SU-DHL-6 (cell line): ENCODE measurements around the gene ATP13A2.

Source experiments
- H2AFZ ChIP-seq: fragments of 200-600 bp; sonication (generic); 2 replicates; pipeline ENCODE4 v1.6.1; 2014; ENCODE audit warnings: low read depth, mild to moderate bottlenecking, moderate library complexity, mixed read lengths, antibody characterized with exemption, low read length; ENCODE audit not compliant: severe bottlenecking
- H3F3A ChIP-seq: fragments of 200-600 bp; shearing (Covaris generic); 2 replicates; pipeline ENCODE4 v1.6.0; 2016; ENCODE audit warnings: antibody characterized with exemption, mild to moderate bottlenecking; ENCODE audit not compliant: insufficient read depth
- H3K27ac ChIP-seq: fragments of 200-600 bp; sonication (generic); 2 replicates; pipeline ENCODE4 v1.5.1; 2016; ENCODE audit warnings: low read depth, mild to moderate bottlenecking, low read length, moderate library complexity, mixed read lengths
- H3K27me3 ChIP-seq: fragments of 200-600 bp; sonication (generic), shearing (Covaris generic); 2 replicates; pipeline ENCODE4 v1.6.0; 2014; ENCODE audit warnings: mild to moderate bottlenecking, low read length
- H3K36me3 ChIP-seq: fragments of 200-600 bp; sonication (generic); 2 replicates; pipeline ENCODE4 v1.6.1; 2014; ENCODE audit warnings: mild to moderate bottlenecking, low read length, mixed read lengths
- H3K4me2 ChIP-seq: fragments of 300-600, 200-600 bp; shearing (Covaris generic), sonication (generic); 2 replicates; pipeline ENCODE4 v1.6.0; 2014; ENCODE audit warnings: low read length, low read depth, mild to moderate bottlenecking; ENCODE audit not compliant: poor library complexity, severe bottlenecking
- H3K4me3 ChIP-seq: fragments of 200-600 bp; sonication (generic); 2 replicates; pipeline ENCODE4 v1.5.1; 2014; ENCODE audit warnings: antibody characterized with exemption, low read length, mild to moderate bottlenecking, mixed read lengths; ENCODE audit not compliant: insufficient read depth, poor library complexity, severe bottlenecking
- H3K79me2 ChIP-seq: fragments of 200-600 bp; sonication (generic); 2 replicates; pipeline ENCODE4 v1.6.1; 2014; ENCODE audit warnings: mild to moderate bottlenecking, low read length, moderate library complexity; ENCODE audit not compliant: insufficient read depth
- H3K9ac ChIP-seq: fragments of 200-600 bp; sonication (generic); 2 replicates; pipeline ENCODE4 v1.7.0; 2014; ENCODE audit warnings: mild to moderate bottlenecking, low read length
- H3K9me2 ChIP-seq: fragments of 200-600 bp; sonication (generic); replicated peaks from 2 replicates; pipeline ENCODE4 v1.6.1; 2014; ENCODE audit warnings: low read length; ENCODE audit not compliant: insufficient read depth
- H3K9me3 ChIP-seq: fragments of 200-600 bp; sonication (generic); 2 replicates; pipeline ENCODE4 v1.6.1; 2014; ENCODE audit warnings: low read length, mixed read lengths; ENCODE audit not compliant: insufficient read depth
- H4K20me1 ChIP-seq: fragments of 200-600 bp; sonication (generic); 2 replicates; pipeline ENCODE4 v1.6.1; 2014; ENCODE audit warnings: low read depth, mild to moderate bottlenecking, antibody characterized with exemption, low read length, moderate library complexity, mixed read lengths
- EZH2phosphoT487 ChIP-seq: fragments of 200-600 bp; sonication (generic), shearing (Covaris generic); conservative IDR thresholded peaks from 2 replicates; pipeline ENCODE4 v1.6.1; 2018; ENCODE audit warnings: mild to moderate bottlenecking, antibody characterized with exemption, low read length, moderate library complexity, mixed read lengths
- TF ChIP-seq, protein P1 (sequence below): fragments of 200-600 bp; sonication (generic); IDR thresholded peaks from one replicate; pipeline ENCODE4 v1.5.1; 2017; ENCODE audit warnings: antibody characterized with exemption, mild to moderate bottlenecking, low read length, moderate library complexity; ENCODE audit not compliant: insufficient read depth, poor library complexity, severe bottlenecking

ATP13A2 gene

DNA sequence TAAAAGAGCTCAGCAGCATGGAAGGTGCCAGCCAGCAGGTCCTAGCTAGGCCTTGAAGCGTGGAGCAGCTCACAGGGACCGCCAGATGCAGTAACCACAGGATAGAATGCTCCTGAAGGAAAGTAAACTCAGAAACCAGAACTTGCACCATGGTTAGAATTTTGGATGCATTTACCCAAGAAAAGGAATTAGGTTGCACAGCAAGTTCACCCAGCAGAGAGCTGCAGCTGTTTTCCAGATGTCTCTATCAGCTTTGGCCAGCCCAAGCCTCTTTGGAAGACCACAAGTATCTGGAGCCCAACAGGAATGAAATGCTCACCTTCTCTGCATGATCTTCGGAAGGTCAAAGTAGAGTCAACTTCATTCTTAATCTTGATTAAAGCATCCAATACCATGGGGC is 21.0 kb upstream of the ATP13A2 start:
- no peak overlapping the region for H3K4me2 ChIP-seq
- H3K27ac ChIP-seq = no peak overlapping the region
- H3K9ac ChIP-seq = no peak overlapping the region
- no peaks in the 10 kb centered on the region for H3K36me3 ChIP-seq
- no peaks in the 10 kb centered on the region for H3K9me2 ChIP-seq
- no peaks in the 10 kb centered on the region for H3K27me3 ChIP-seq
- no peak overlapping the region for H2AFZ ChIP-seq
- no peaks in the 10 kb centered on the region; the same call in 1 of the 2 replicates for H4K20me1 ChIP-seq
- H3F3A ChIP-seq = 0 out of 2 replicates have a peak, but pooled peaks cover 3% of the 10 kb centered on the region
- TF ChIP-seq, protein P1, sequence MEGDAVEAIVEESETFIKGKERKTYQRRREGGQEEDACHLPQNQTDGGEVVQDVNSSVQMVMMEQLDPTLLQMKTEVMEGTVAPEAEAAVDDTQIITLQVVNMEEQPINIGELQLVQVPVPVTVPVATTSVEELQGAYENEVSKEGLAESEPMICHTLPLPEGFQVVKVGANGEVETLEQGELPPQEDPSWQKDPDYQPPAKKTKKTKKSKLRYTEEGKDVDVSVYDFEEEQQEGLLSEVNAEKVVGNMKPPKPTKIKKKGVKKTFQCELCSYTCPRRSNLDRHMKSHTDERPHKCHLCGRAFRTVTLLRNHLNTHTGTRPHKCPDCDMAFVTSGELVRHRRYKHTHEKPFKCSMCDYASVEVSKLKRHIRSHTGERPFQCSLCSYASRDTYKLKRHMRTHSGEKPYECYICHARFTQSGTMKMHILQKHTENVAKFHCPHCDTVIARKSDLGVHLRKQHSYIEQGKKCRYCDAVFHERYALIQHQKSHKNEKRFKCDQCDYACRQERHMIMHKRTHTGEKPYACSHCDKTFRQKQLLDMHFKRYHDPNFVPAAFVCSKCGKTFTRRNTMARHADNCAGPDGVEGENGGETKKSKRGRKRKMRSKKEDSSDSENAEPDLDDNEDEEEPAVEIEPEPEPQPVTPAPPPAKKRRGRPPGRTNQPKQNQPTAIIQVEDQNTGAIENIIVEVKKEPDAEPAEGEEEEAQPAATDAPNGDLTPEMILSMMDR = no peak
- no peak for TF ChIP-seq EZH2phosphoT487
- H3K79me2 ChIP-seq = 0 out of 2 replicates have a peak, but pooled peaks cover 12% of the 10 kb centered on the region
- H3K4me3 ChIP-seq = no peak overlapping the region
- H3K9me3 ChIP-seq = no peaks in the 10 kb centered on the region

DNA sequence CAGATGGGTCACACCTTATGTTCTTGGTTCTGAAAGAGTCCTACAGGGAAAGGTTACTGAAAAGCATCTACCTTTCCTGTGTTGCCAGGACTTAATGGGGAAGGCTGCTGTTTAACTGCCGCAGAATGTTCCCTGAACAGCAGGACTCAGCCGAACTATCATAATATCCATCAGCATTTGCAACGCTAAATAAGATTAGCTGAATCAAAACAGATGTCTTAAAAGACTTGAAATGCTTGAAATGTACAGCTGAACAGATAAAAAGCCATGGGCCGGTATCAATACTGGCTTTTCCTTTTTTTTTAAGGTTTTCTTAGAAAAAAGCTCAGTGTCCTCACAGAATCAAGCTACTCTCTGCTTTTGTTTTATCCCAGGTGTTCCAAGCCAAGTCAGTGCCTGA is 19.7 kb upstream of the ATP13A2 start:
- Histone ChIP-seq H3K4me2 (no peak overlapping the region), H3F3A (0 out of 2 replicates have a peak, but pooled peaks cover 3% of the 10 kb centered on the region), H3K9me2 (no peaks in the 10 kb centered on the region), H3K9ac (no peak overlapping the region), H3K27me3 (no peaks in the 10 kb centered on the region), H3K27ac (no peak overlapping the region), H2AFZ (no peak overlapping the region), H3K36me3 (no peaks in the 10 kb centered on the region), H3K9me3 (no peaks in the 10 kb centered on the region), H3K79me2 (0 out of 2 replicates have a peak, but pooled peaks cover 12% of the 10 kb centered on the region), H3K4me3 (no peak overlapping the region), H4K20me1 (no peaks in the 10 kb centered on the region; the same call in 1 of the 2 replicates)
- TF ChIP-seq EZH2phosphoT487 = no peak
- TF ChIP-seq, protein P1 = no peak

DNA sequence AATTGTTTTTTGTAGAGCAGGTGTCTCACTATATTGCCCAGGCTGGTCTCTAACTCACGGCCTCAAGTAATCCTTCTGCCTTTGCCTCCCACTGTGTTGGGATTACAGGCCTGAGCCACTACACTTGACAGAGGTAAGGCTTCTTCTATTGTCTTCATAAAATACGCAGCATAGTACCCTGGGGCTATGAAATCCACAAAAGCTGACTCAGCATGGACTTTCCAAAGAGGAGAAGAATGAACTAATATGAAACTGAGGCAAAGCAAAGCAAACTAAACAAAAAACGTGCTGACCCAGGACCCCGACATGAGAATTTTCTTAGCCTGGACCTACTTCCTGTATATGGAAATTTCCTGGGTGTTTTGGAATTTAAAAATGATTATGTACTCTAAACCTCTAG is 18.5 kb upstream of the ATP13A2 start:
- Histone ChIP-seq H3K79me2 (0 out of 2 replicates have a peak, but pooled peaks cover 7% of the 10 kb centered on the region), H3K4me2 (no peak overlapping the region), H3K36me3 (no peaks in the 10 kb centered on the region; the same call in 1 of the 2 replicates), H3F3A (0 out of 2 replicates have a peak, but pooled peaks cover 2% of the 10 kb centered on the region), H3K4me3 (no peak overlapping the region), H4K20me1 (no peaks in the 10 kb centered on the region; the same call in 1 of the 2 replicates), H2AFZ (no peak overlapping the region), H3K9me3 (no peaks in the 10 kb centered on the region), H3K27ac (no peak overlapping the region), H3K27me3 (no peaks in the 10 kb centered on the region), H3K9ac (no peak overlapping the region), H3K9me2 (no peaks in the 10 kb centered on the region)
- no peak for TF ChIP-seq EZH2phosphoT487
- TF ChIP-seq, protein P1 = no peak
